ENCODE data around the gene LAMA5. TPM values are rescaled to one million over a fixed set of nuclear protein-coding genes. Genes with fewer than 3 reads are reported as not detected.
"Not testable (repeated sequence)": the region's sequence is repeated elsewhere in the genome, so short reads cannot be mapped to it uniquely, and the experiment has no call there.

LAMA5 gene
- total RNA-seq, 1 experiment from 2014 or later, result 81.2 TPM

DNA sequence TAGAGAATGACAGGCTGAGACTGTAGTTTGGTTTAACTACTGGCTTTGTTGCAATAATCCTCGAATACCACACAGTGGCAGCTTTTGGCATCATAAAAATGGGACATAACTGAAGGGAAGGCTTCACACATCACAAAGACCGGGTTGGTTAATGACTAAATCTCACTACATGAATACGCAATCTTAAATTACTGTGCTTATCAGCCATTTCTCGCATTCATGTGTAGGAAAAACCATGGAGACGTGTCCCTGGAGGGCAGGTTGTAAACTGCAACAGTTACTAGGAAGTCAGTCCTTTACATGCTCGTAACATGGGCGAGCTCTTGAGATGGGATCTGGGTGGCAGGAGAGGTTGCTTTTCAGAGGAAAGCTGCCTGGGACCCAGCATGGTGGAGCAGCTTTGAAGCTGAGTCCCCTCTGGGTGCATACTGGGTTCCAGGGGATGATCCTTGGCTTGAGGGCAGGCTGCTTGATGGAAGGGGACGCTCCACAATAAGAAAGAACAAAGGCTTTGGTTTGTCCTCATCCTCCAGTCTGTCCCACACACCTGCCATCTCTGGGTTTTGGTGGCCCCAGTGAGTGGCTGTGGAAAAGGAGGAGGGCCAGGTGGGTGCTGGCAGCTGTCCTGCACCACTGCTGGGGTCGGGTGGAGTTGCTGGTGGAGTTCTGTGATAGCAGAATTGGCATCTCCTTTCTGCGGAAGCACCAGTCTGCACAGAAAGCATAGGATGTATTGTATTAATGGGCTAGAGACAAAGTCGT is 21.9 kb upstream of the LAMA5 start:
- DNase-seq (ENCODE audit: low spot score), result no peak

DNA sequence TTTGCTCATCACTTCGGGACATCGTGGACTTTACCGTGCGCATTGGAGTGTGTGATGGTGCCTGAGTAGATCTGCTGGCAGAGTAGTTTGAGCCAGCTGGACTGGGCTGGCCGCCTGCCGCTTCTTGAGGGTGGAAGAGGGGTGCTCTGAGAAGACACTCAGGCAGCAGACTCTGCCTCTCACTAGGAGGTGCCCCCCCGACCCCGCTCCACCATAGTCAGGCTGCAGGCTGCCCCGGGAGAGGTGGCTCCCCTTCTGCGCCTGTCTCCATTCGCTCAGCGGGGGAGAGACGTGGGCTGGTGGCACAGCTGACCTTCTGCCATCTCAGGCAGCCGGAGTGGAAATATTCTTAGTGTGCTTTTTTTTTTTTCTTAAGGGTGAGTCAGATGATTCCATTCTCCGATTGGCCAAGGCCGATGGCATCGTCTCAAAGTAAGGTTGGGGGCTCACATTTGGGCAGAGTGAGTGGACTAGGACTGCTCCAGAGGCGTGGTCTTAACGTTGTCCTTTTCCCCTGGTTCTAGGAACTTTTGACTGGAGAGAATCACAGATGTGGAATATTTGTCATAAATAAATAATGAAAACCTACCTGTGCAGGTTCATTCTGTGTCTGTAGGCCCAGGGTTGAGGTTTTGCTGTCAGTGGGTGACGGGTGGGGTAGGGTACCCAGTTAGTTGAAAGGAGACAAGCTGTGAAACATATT is 21.0 kb upstream of the LAMA5 start:
- DNase-seq (ENCODE audit: low spot score), result no peak

DNA sequence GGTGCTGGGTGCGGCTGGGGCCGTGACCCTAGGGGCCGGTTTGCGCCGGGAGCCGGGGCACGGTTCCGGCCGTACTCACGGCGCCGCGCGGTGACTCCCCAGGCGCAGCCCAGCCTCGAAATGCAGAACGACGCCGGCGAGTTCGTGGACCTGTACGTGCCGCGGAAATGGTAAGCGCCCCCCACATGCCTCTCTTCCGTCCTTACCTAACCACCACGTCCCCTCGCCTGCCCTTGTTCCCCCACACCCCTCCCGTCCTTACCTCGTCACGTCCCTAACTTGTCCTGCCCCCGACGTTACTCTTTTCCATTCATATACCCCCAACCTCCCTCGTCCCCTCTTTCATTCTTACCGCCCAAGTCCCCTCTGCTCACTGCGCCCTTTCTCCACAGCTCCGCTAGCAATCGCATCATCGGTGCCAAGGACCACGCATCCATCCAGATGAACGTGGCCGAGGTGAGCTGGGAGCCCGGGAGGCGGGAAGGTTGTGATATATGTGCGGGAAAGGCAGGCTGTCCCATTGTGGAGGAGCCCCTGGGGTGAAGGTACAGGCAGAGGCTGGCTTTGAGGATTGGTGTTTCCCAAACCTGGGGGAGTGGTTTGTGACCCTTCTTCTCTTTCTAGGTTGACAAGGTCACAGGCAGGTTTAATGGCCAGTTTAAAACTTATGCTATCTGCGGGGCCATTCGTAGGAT is 20.3 kb upstream of the LAMA5 start:
- no peak for DNase-seq (ENCODE audit: low spot score)

DNA sequence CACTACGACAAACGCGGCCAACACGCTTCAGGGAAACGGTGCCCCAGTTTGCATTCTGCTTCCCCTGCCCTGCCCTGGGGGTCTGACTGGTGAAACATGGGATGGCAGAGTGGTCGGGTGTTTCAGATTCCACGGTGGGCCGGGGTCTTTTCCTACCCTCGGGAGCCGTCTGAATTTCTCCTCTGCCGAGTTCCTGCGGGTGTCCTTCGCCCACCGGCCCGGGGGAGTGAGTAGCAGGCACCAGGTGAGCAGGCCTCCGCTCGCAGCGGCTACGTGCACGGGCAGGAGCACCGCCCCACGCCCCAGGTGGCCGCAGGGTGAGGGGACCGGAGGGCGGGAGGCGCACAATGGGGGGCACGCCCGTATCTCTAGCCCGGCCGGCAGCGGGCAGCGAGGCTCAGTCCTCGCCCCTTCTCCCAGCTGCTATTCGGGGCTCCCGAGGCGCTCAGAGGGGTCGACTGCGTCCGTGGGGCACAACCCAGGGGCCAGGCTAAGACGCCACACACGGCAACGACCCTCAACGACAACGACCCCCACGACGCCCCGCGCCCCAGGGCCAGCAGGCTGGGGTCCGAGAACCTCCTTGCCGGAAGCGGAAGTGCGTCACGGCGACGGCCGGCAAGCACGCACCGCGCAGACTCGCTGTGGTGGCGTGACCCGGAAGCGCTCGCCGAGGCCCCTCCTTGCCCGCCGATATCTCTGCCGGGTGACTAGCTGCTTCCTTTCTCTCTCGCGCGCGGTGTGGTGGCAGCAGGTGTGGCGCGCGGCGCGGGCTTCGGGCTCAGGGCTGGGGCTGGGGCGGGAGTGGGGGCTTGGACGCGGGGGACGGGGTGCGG is 19.5 kb upstream of the LAMA5 start, which contains the start of gene RPS21:
TSS of gene RPS21 (plus strand) at position 721 of the 836 bp plus-strand sequence. CDS start 236 bp downstream, outside the sequence.
- DNase-seq (ENCODE audit: low spot score), result peak; percentile 85

DNA sequence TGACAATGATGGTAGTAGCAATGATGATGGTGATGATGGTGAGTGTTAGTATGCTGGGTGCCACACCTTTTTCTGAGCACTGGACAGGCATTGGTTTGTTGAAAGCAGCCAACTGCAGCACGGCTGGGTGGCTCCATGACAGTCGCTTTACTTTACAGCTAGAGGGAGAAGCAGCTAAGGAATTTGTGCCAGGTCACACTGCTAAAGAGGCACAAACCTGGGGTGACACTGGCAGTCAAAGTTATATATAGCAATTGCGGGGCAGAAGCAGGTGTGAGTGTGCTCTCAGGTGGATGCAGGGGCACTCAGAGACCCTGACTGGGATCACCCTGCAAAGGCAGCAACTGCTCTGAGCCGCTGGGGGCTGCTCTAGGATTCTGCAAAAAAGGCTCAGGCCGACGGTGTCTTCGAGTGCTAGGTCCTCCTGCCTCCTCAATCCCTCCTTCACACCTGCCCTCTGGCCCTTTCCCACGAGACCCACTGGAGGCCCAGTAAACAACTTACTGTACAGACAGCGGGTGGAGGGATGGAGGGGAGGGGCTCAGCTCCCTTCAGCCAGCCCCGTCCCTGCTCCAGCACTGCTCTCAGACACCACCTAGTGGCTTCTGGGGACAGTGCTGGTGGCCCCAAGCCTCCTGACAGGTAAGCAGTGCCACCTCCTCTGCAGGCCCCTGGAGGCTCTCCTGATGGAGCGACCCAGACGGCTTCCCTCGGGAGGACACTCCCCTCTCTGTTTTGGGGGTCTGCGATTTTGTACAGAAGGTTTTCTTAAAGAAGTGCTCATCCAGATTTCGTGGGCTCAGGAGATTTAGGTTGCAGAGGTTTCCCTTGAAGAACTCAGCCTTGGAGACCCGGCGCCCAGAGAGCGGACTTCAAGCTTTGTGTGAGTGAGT is 15.4 kb upstream of the LAMA5 start:
- peak; percentile 82 for DNase-seq (ENCODE audit: low spot score)

- DNase-seq (ENCODE audit: low spot score), result no peak
Observed at GRCh38 chr20:62381842-62382241, 14.7 kb upstream of the LAMA5 start.

DNA sequence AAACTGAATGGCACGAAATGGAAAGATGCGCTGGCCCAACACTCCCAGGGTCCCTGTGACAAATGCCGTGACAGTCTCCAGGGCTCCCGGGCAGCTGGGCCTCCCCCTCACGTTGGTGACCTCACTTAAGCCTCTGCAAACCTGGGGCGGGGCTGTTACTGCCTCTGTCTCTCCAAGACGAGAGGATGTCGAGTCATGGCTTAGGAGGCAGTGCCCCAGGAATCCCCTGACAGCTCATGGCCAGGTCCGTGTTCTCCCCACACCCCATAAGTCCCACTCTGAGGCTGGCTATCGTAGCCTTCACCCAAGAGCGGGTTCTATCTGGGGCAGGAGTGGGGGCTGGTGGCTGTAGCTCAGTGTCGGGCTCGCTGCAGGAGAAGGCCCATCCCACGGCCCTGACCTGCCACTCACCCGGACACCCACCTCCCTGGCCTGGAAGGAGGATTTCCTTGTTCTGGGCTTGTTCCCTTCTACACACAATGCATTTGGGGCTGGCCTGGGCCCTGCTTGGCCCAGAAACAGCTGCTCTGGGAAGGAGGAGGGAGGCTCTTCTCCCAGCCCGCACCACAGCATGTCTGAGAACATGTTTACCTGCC is 14.2 kb upstream of the LAMA5 start:
- DNase-seq (ENCODE audit: low spot score), result no peak

GRCh38 chr20:62378215-62378614 is 11.1 kb upstream of the LAMA5 start:
- DNase-seq (ENCODE audit: low spot score), result no peak

DNA sequence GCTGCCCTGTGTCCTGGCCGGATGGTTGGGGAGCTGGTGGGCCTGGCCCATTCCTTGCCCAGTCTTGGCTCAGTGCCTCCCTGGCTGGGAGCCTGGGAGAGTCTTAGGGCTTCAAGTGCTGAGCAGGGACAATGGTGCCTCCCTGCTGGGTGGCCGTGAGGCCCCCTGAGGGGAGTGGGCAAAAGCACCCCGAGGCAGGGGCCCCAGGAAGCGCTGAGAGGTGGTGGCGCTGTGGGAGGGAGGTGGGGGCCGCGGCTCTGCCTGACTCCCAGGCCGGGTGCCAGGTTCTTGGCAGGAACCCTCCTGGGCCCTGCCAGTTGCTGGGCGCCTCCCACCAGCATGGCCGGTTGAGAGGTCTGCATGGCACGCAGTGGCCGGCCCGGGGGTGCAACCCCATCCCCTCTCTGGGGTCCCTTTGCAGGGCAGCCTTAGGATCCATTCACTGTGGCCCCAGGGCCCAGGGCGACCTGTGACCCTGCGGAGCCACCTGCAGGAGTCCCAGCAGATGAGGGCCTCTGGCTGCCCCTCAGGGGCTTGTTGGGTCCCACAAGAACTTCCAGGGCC is 10.6 kb upstream of the LAMA5 start:
- DNase-seq (ENCODE audit: low spot score), result no peak

GRCh38 chr20:62377064-62377461 is 10.0 kb upstream of the LAMA5 start:
- DNase-seq (ENCODE audit: low spot score), result no peak

DNA sequence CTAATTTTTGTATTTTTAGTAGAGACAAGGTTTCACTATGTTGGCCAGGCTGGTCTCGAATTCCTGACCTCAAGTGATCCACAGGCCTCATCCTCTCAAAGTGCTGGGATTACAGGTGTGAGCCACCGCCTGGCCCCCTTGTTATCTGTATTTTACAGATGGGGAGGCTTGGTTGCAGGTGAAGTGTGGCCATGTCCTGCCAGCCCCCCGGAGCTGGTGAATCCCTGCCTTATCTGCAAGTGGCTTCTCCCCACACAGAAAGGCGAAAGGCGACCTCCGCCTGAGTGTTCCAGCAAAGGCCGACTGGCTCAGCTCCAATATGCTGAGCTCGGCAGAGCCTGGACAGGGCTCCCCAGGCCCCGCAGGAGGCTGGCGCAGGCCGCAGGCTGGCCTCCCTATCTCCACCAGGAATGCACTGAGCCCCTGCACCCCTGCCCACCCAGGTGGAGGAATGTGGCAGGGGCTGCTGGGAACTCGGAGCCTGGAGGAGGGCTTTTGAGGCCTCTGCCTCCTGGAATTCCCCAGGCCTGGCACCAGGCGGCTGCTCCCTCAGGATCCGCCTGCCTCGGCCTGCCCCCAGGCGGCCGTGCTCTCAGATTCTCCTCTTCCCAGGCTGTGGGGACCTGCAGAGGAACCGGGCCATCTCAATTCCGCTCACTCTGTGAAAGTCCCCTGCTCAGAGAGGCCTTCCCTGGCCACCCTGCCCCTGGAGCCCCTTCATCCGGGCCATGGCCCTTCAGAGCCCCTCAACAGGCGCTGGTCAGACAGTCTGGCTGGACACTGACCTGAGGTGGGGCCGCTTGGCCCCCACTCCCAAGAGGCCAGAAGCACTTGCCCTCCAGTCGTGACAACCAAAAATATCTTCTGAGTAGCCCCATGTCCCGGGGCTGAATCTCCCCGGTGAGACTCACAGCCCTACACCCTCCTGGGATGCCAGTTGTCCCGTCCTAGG is 9.3 kb upstream of the LAMA5 start:
- no peak for DNase-seq (ENCODE audit: low spot score)

- no peak for DNase-seq (ENCODE audit: low spot score)
Observed at GRCh38 chr20:62374331-62375152, 7.4 kb upstream of the LAMA5 start.

- not testable (repeated sequence) for DNase-seq (ENCODE audit: low spot score)
Observed at GRCh38 chr20:62373631-62374179, 6.6 kb upstream of the LAMA5 start.

GRCh38 chr20:62372042-62372993 is 5.2 kb upstream of the LAMA5 start:
- no peak for DNase-seq (ENCODE audit: low spot score)

GRCh38 chr20:62371588-62372041 is 4.5 kb upstream of the LAMA5 start:
- DNase-seq (ENCODE audit: low spot score), result no peak
